Suppressor macrophage treated with lipopolysaccharide for 4 hours (primary cell): Measurements from ENCODE around the gene TMEM184A.
A peak's percentile ranks its signal among the peaks of the same experiment; 100 is the strongest.

Source experiments
- DNase-seq: peaks from one replicate; pipeline ENCODE4 v3.0.0-alpha.2; 2020

The TMEM184A gene

DNA sequence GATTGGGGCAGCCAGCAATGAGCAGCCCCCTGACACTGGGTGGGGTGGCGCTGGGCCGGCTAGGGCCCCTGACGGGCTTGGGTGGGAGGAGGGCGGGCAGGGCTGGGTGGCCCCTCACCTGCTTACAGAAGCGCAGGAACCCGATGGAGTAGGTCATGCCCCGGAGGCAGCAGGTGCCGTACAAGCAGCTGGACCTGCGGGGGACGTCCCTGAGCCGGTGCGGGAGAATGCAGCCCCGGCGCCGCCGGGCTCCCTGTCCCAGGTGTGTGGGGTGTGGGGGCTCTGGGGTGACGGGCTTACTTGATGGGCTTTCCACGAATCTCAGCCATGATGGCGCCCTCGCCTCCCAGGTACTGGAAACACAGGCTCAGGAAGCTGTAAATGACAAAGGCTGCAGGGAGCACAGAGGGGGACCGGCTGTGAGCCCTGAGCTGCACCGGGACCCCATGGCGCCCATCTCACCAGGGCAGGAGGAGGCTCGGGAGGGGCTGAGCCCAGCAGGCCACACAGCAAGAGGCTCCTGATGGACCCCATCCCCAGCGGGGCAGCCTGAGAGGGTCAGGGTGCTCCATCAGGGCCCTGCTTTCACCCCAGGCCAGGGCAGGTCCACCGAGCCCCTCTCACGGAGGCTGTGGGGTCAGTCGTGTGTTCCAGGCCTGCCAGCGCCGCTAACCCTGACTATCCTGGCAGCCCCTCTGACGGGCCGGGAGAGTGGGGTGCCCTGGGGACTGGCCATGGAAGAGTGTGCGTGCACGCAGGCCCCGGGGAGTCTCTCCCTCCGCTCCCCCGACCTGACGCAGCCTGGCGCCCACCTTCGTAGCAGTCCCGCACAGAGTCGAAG, 5.8 kb downstream of the TMEM184A start:
- no peak for DNase-seq

- no peak for DNase-seq
These were observed 6.5 kb downstream of the TMEM184A start for GRCh38 chr7:1549357-1550004.

- DNase-seq, result no peak
These were observed 7.1 kb downstream of the TMEM184A start for GRCh38 chr7:1548944-1549343.

DNA sequence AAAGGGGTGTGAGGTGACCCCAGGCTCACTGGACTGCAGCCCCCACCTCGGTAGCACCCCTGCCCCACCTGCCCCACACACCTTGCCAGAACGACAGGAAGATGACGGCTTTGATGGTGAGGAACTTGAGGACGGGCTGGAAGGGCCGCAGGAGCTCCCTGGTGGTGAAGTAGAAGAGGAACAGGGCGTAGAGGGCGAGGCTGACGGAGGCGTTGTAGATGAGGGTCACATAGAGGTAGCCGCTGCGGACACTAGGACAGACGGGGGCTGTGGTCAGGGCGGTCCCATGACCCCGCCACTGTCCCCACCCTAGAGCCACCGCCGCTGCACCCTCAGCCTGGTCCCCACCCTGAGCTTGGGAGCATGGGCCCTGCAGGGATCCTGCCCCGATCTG, 7.6 kb downstream of the TMEM184A start:
- DNase-seq, result peak; percentile 22

GRCh38 chr7:1547777-1548437, 8.1 kb downstream of the TMEM184A start:
- DNase-seq, result no peak

GRCh38 chr7:1546909-1547776, 8.9 kb downstream of the TMEM184A start:
- no peak for DNase-seq

- DNase-seq, result no peak
These were observed 9.6 kb downstream of the TMEM184A start for GRCh38 chr7:1546274-1546908.

GRCh38 chr7:1545417-1546246, 10.4 kb downstream of the TMEM184A start:
- DNase-seq, result no peak

- no peak for DNase-seq
These were observed 11.0 kb downstream of the TMEM184A start for GRCh38 chr7:1544896-1545416.

DNA sequence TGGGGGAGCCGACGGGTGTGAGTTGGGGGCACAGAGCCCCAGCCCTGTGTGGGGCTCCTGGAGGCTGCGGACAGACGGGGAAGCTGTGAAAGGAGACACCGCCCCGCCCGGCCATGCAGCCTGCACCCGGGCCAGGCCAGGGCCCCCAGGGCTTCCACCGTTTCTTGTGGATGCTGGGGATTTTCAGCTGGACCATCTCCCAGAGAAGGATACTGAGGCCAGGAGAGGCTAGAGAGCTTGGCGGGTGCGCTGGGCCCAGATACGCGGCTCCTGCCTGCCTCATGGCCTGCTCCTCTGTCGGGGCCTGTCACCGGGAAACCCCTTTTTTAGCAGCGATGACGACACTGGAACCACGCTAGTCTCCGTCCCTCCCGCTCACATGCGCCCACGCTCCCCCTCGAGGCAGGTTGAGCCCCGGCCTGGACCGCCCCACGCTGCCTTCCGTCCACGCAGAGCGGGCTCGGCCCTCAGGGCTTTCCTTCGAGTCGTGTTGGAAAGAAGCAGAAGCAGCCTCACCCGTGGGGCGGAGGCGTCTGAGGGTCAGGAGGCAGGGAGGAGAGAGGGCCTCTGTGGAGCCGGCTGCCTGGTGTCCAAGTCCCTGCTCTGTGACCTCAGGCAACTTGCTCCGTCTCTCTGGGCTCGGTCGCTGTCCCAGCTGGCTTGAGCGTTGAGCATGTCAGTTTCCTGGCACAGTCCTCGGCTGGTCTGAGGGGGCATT, 11.7 kb downstream of the TMEM184A start:
- no peak for DNase-seq

DNA sequence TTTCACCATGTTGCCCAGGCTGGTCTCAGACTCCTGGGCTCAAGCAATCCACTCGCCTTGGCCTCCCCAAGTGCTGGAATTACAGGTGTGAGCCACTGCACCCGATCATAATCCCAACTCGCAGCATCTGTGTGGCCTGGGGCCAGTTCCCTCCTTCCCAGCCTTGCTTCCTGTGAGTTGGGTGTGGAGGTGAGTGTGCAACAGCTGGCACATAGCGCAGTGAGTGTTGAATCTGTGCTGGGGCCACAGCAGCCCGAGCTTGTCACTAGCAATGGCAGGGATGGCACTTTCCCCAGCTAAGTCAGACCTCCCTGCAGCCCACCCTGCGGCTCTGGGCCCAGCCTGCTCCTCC, 12.2 kb downstream of the TMEM184A start:
- no peak for DNase-seq

DNA sequence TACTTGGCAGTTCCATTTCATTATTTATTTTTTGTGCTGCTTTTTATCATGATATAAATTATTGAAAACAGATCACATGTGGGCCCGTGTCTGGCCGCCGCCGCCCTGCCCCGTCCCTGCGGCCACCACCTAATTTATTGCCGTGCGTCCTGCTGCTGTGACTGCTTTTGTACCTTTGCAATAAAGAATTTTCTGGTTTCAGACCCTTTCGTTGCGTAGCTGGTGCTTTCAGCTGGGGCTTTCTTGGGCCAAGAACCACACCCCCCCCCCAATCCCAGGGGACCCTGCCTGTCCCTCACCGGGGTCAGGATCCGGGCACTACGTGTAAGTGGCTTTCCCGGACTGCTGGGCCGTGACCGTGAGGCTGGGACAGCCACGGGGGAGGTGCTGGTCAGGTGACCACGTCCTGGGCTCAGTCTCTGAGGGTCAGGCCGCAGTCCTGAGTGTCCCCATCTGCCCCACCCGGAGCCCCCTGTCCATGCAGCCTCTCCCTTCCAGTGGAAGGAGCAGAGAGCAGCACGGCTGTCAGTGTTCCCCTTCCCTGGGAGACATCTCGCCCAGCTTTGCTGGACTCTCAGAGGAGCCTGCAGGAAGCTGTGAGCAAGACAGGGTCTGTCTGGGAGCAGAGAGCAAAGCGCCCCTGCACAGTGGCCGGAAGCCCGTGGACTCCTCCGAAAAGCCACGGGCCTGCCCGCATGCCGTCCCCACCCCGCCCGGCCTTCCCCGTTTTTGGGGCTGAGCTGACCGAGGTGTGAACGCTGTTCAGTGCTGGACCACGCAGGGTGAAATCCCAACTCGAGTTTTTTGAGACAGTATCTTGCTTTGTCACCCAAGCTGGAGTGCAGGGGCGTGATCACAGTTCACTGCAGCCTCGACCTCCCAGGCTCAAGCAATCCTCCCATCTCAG, 12.9 kb downstream of the TMEM184A start:
- DNase-seq, result no peak

DNA sequence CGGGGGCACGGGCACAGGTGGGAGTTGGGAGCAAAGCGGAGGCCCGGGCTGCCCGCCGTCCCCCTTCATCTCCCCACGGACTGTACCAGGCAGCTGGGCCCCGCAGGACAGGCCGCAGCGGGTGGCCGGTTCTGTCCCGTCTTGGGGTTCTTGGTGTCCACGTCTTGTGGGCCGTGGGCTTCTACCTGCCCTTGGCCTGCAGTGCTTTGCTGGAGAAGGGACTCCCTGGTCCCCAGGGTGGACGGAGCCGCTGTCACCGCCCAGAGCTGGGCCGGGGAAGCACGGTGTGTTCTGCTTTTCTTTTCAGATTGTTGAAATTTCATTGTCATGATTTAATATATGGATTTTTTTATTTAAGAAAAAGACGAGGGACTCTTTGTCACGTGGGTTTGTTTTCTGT, 13.7 kb downstream of the TMEM184A start:
- no peak for DNase-seq

DNA sequence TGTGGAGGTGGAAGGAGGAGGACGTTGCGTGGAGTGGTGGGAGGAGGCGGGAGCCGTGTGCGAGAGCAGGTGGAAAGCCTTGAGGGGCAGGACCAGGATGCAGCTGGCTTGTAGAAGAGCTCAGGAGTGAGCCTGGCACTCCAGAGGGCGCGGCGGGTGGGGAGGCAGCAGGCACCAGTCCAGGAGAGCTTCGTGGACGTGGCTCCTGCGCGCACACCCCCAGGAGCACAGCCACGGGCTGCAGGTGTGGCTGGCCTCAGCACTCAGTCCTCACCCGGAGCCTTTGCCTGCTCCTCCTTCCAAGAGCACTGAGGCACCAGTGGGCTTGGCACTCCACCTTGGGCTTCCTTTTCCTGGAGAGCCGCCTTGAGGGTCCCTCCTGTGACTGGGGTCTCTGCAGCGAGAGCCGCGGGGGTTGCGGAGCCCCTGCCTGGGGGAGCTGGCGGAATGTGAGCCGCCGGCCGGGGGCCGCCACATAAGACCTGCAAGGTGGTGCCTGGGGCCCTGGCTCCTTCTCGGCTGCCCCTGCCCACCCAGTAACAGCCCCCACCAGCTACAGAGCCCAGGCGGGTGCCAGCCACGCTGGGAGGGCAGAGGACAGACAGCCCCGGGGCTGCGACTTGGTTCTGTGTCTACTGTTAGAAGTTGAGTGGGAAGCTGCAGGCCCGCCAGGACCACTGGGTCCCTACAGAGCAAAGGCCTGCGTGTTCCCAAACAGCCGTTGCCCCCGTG, 14.4 kb downstream of the TMEM184A start:
- no peak for DNase-seq

DNA sequence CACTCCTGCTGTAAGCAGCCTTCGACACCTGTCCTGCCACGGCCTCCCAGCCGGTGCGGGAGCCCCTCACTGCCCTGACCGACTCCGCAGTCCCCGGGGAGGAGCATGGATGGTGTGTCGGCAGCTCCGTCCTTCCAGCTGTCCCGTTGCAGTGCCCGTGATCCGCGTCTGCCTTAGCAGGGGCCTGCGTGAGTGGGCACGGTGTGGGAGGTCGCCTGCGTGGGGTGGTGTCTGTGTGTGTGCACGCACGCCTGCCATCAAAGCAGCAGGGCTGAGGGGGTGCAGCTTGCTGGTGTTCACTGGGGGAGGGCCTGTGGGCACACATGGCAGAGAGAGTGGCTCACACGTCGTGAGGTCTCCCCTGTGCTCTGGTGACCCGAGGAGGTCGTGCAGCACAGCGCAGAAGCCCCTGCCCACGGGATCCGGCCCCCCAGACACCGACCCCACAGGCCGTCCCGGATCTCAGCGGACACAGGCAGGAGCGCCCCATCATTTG, 15.2 kb downstream of the TMEM184A start:
- DNase-seq, result no peak

DNA sequence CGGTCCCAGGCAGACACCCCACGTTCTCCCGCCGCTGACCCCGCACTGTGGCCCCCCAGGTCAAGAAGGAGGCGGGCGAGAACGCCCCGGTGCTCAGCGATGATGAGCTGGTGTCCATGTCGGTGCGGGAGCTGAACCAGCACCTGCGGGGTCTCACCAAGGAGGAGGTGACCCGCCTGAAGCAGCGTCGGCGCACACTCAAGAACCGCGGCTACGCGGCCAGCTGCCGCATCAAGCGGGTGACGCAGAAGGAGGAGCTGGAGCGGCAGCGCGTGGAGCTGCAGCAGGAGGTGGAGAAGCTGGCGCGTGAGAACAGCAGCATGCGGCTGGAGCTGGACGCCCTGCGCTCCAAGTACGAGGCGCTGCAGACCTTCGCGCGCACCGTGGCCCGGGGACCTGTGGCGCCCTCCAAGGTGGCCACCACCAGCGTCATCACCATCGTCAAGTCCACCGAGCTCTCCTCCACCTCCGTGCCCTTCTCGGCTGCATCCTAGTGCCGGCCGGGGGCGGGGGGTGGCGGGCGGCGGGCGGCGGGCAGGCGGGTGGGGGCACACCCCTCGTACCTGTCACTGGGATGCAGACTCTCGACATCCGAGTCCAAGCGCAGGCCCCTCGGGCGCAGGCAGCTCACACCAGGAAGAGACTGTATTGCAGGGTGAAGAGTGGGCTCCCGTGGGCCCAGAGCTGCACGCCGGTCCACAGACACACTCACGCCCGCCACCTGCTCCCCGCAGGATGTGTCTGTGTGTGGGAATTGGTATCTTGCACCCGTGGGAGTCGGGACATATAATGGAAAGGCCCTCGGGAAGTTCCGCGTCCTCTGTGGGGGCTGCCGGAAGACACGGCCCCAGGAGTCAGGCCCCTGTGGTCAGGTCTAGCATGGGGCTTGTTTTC, 15.9 kb downstream of the TMEM184A start:
- DNase-seq, result no peak

DNA sequence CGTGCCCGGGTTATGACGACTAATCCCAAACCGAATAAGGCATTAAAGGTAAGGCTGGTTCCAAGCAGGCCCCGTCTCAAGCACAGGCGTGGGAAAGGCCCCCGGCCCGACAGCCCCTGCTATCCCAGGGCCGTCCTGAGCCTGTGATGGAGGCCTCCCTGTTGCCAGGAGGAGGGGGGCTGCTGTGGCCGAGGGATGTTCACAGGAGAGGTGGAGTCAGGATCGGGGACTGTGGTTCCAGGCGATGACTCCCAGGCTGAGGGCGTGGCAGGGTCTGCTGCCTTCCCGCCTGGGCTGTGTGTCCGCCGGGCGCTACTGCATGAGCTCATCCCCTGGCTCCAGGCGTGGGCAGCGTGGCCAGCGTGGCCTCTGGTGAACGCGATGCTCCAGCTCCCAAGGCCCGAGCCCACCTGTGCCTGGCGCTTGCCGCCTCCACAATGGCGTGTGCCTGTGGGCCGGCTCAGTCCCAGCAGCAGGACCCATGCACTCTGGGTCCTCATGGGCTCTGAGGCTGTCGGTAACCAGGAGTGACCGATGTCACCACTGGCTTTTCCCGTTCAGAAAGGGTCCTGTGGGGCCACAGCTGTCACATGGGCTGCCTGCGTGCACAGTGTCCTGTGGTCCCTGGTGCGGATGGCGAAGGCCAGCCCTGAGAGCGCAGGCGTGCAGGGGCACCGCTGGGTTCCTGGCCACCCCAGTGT, 16.7 kb downstream of the TMEM184A start:
- DNase-seq, result no peak
